ENCODE results near the gene TRAFD1.
"Not testable (repeated sequence)": the region's sequence is repeated elsewhere in the genome, so short reads cannot be mapped to it uniquely, and the experiment has no call there.

The TRAFD1 gene

GRCh38 chr12:112125250-112125999 is at the start of gene TRAFD1:
Gene TRAFD1 (plus strand): TSS chr12:112125560. CDS start chr12:112130523, 4,963 bp downstream.
- peak; percentile 86 for DNase-seq

- DNase-seq = no peak
Observed at GRCh38 chr12:112087055-112087850, 38.1 kb upstream of the TRAFD1 start.

- no peak for DNase-seq
Observed at GRCh38 chr12:112087851-112088250, 37.5 kb upstream of the TRAFD1 start.

- DNase-seq = no peak
Observed at GRCh38 chr12:112091563-112091962, 33.8 kb upstream of the TRAFD1 start.

GRCh38 chr12:112096070-112096469 is 29.3 kb upstream of the TRAFD1 start:
- no peak for DNase-seq

GRCh38 chr12:112096667-112097066 is 28.7 kb upstream of the TRAFD1 start:
- no peak for DNase-seq

GRCh38 chr12:112097641-112098040 is 27.7 kb upstream of the TRAFD1 start:
- no peak for DNase-seq

- DNase-seq = not testable (repeated sequence)
Observed at GRCh38 chr12:112100500-112100899, 24.9 kb upstream of the TRAFD1 start.

GRCh38 chr12:112102127-112102526 is 23.2 kb upstream of the TRAFD1 start:
- DNase-seq = no peak

- DNase-seq = not testable (repeated sequence)
Observed at GRCh38 chr12:112102746-112103145, 22.6 kb upstream of the TRAFD1 start.

GRCh38 chr12:112103758-112104503 is 21.4 kb upstream of the TRAFD1 start:
- DNase-seq = no peak

- no peak for DNase-seq
Observed at GRCh38 chr12:112105891-112106290, 19.5 kb upstream of the TRAFD1 start.

GRCh38 chr12:112107306-112108201 is 17.8 kb upstream of the TRAFD1 start:
- no peak for DNase-seq

GRCh38 chr12:112108202-112109079 is 16.9 kb upstream of the TRAFD1 start, which contains the start of gene NAA25:
Gene NAA25 (minus strand): TSS chr12:112108783. CDS start chr12:112108773, 10 bp downstream.
- peak; percentile 50 for DNase-seq

- DNase-seq = not testable (repeated sequence)
Observed at GRCh38 chr12:112110787-112111662, 14.3 kb upstream of the TRAFD1 start.

- no peak for DNase-seq
Observed at GRCh38 chr12:112111931-112112330, 13.4 kb upstream of the TRAFD1 start.

- no peak for DNase-seq
Observed at GRCh38 chr12:112112409-112113133, 12.8 kb upstream of the TRAFD1 start.

- DNase-seq = no peak
Observed at GRCh38 chr12:112115259-112116045, 9.9 kb upstream of the TRAFD1 start.

Measured in NCI-H1048 (cell line).